IMR-90 (cell line): ENCODE measurements around the gene TMC8. TPM values are rescaled to one million over a fixed set of nuclear protein-coding genes. Genes with fewer than 3 reads are reported as not detected.

ENCODE experiments used
- ATAC-seq: fragments of 200-7000 bp; cut with Tn5 transposase; 2 replicates; pipeline ENCODE4 v1.9.1; 2020; ENCODE audit warnings: low read depth, mild to moderate bottlenecking, moderate library complexity
- BruUV-seq: library from RNA; stranded (reverse); fragments of 400-500 nt; replicated peaks from 2 replicates; lab custom pipeline; 2021; lab: Mats Ljungman, UMichigan
- CTCF ChIA-PET: fragments of 300-600 bp; formaldehyde crosslinking; extraction: SDS; loops from one replicate; lab custom pipeline; 2021; ENCODE audit warnings: antibody characterized with exemption; lab: Yijun Ruan, JAX
- POLR2A ChIA-PET: fragments of 300-600 bp; sonication (Branson Sonifier 250); formaldehyde crosslinking; loops from one replicate; lab custom pipeline; 2022; ENCODE audit warnings: antibody characterized with exemption; ENCODE audit not compliant: unreplicated experiment; lab: Charles Lee
- DNase-seq: peaks from one replicate; pipeline ENCODE4 v3.0.0; 2013
- H2AFZ ChIP-seq: replicated peaks from 2 replicates; pipeline ENCODE3; 2013; ENCODE audit warnings: low read length, mild to moderate bottlenecking; ENCODE audit not compliant: poor library complexity
- H2AK5ac ChIP-seq: 2 replicates; pipeline ENCODE4 v1.6.1; 2013; ENCODE audit warnings: low read depth, low read length, inconsistent platforms
- H2AK9ac ChIP-seq: replicated peaks from 2 replicates; pipeline ENCODE3; 2013; ENCODE audit warnings: mild to moderate bottlenecking, low read depth, low read length, moderate library complexity; ENCODE audit not compliant: poor library complexity
- H2BK120ac ChIP-seq: 2 replicates; pipeline ENCODE4 v1.6.1; 2013; ENCODE audit warnings: low read depth, low read length, inconsistent platforms
- H2BK15ac ChIP-seq: 3 replicates; pipeline ENCODE4 v1.6.1; 2013; ENCODE audit warnings: low read depth, low read length, inconsistent platforms
- H2BK20ac ChIP-seq: 2 replicates; pipeline ENCODE4 v1.6.1; 2013; ENCODE audit warnings: low read depth, mild to moderate bottlenecking, inconsistent platforms, low read length, moderate library complexity
- H2BK5ac ChIP-seq: 2 replicates; pipeline ENCODE4 v1.6.1; 2013; ENCODE audit warnings: mild to moderate bottlenecking, low read depth, low read length, inconsistent platforms; ENCODE audit not compliant: poor library complexity, severe bottlenecking
- H3K14ac ChIP-seq: replicated peaks from 2 replicates; pipeline ENCODE4 v1.6.1; 2013; ENCODE audit warnings: low read depth, low read length, inconsistent platforms
- H3K18ac ChIP-seq: 2 replicates; pipeline ENCODE4 v1.6.1; 2013; ENCODE audit warnings: low read depth, low read length, control low read depth
- H3K23ac ChIP-seq: 2 replicates; pipeline ENCODE4 v1.6.1; 2013; ENCODE audit warnings: low read depth, low read length, inconsistent platforms
- H3K27ac ChIP-seq: 2 replicates; pipeline ENCODE4 v1.5.1; 2013; ENCODE audit warnings: mild to moderate bottlenecking, control low read depth, low read length; ENCODE audit not compliant: insufficient read depth
- H3K27me3 ChIP-seq: 2 replicates; pipeline ENCODE4 v1.6.1; 2013; ENCODE audit warnings: low read length; ENCODE audit not compliant: control insufficient read depth, insufficient read depth
- H3K36me3 ChIP-seq: 2 replicates; pipeline ENCODE4 v1.6.1; 2013; ENCODE audit warnings: low read length, mixed read lengths; ENCODE audit not compliant: control insufficient read depth, insufficient read depth
- H3K4ac ChIP-seq: 2 replicates; pipeline ENCODE4 v1.6.1; 2013; ENCODE audit warnings: low read depth, low read length, inconsistent platforms
- H3K4me1 ChIP-seq: 2 replicates; pipeline ENCODE4 v1.6.1; 2013; ENCODE audit warnings: low read length, mixed read lengths; ENCODE audit not compliant: control insufficient read depth, insufficient read depth
- H3K4me2 ChIP-seq: 2 replicates; pipeline ENCODE4 v1.6.1; 2013; ENCODE audit warnings: low read depth, mild to moderate bottlenecking, control low read depth, low read length, moderate library complexity
- H3K4me3 ChIP-seq: 2 replicates; pipeline ENCODE4 v1.5.1; 2013; ENCODE audit warnings: low read depth, mild to moderate bottlenecking, control low read depth, low read length, moderate library complexity; ENCODE audit not compliant: insufficient read depth
- H3K56ac ChIP-seq: 2 replicates; pipeline ENCODE4 v1.6.1; 2013; ENCODE audit warnings: low read length, inconsistent platforms; ENCODE audit not compliant: insufficient read depth; ENCODE audit errors: extremely low read depth
- H3K79me1 ChIP-seq, 2 experiments: 2 replicates each; pipeline ENCODE4 v1.6.1; 2013; ENCODE audit warnings: low read length in 2 of 2, inconsistent platforms in 1 of 2, low read depth in 1 of 2
- H3K9ac ChIP-seq: 2 replicates; pipeline ENCODE4 v1.6.1; 2013; ENCODE audit warnings: low read depth, low read length, control low read depth
- H3K9me1 ChIP-seq: 2 replicates; pipeline ENCODE4 v1.6.1; 2013; ENCODE audit warnings: low read length, inconsistent platforms; ENCODE audit not compliant: insufficient read depth
- H3K9me3 ChIP-seq: 2 replicates; pipeline ENCODE4 v1.6.1; 2013; ENCODE audit warnings: low read length; ENCODE audit not compliant: control insufficient read depth, insufficient read depth
- H4K20me1 ChIP-seq: 2 replicates; pipeline ENCODE4 v1.6.1; 2013; ENCODE audit warnings: low read length, inconsistent platforms; ENCODE audit not compliant: insufficient read depth
- H4K5ac ChIP-seq: 2 replicates; pipeline ENCODE4 v1.6.1; 2013; ENCODE audit warnings: mild to moderate bottlenecking, low read depth, low read length, control low read depth
- H4K8ac ChIP-seq, 2 experiments: 2 replicates each; pipeline ENCODE4 v1.6.1; 2013; ENCODE audit warnings: low read depth in 2 of 2, low read length in 2 of 2, control low read depth in 1 of 2, inconsistent platforms in 1 of 2
- H4K91ac ChIP-seq: 2 replicates; pipeline ENCODE4 v1.6.1; 2013; ENCODE audit warnings: low read depth, low read length, inconsistent platforms; ENCODE audit not compliant: insufficient read depth
- BHLHE40 ChIP-seq: fragments of 150-350 bp; IDR thresholded peaks from 2 replicates; pipeline ENCODE4 v1.6.1; 2016; ENCODE audit warnings: mild to moderate bottlenecking, low read depth, low read length
- CEBPB ChIP-seq: IDR thresholded peaks from 2 replicates; pipeline ENCODE4 v1.6.1; 2012; ENCODE audit warnings: low read depth, low read length, improper control_type of control experiment
- CHD1 ChIP-seq: IDR thresholded peaks from 2 replicates; pipeline ENCODE4 v1.6.1; 2012; ENCODE audit warnings: low read depth, low read length, improper control_type of control experiment
- ELK1 ChIP-seq: fragments of 150-350 bp; IDR thresholded peaks from 2 replicates; pipeline ENCODE4 v1.6.1; 2016; ENCODE audit warnings: low read depth, mild to moderate bottlenecking, low read length, moderate library complexity, borderline replicate concordance
- FOS ChIP-seq: fragments of 150-350 bp; IDR thresholded peaks from 2 replicates; pipeline ENCODE4 v1.6.1; 2016; ENCODE audit warnings: low read depth, low read length
- MAZ ChIP-seq: IDR thresholded peaks from 2 replicates; pipeline ENCODE4 v1.6.1; 2012; ENCODE audit warnings: low read depth, mild to moderate bottlenecking, low read length, improper control_type of control experiment, moderate library complexity, borderline replicate concordance
- NFE2L2 ChIP-seq: fragments of 150-350 bp; IDR thresholded peaks from 2 replicates; pipeline ENCODE4 v1.6.1; 2016; ENCODE audit warnings: low read depth, mild to moderate bottlenecking, low read length
- POLR2A ChIP-seq: IDR thresholded peaks from 2 replicates; pipeline ENCODE4 v1.6.1; 2012; ENCODE audit warnings: mild to moderate bottlenecking, low read depth, low read length
- RAD21 ChIP-seq: IDR thresholded peaks from 2 replicates; pipeline ENCODE4 v1.6.1; 2012; ENCODE audit warnings: low read length, improper control_type of control experiment
- SMC3 ChIP-seq: fragments of 150-350 bp; IDR thresholded peaks from 2 replicates; pipeline ENCODE4 v1.6.1; 2016; ENCODE audit warnings: low read depth, mild to moderate bottlenecking, antibody characterized with exemption, low read length, moderate library complexity
- USF2 ChIP-seq: fragments of 150-350 bp; IDR thresholded peaks from 2 replicates; pipeline ENCODE4 v1.6.1; 2017; ENCODE audit warnings: mild to moderate bottlenecking, antibody characterized with exemption, low read length, low read depth
- WGBS, 2 experiments: methylation state at CpG; one replicate each; pipeline versions ENCODE4 v1.1.5 to v1.1.7; 2013; ENCODE audit warnings: missing lambda C conversion rate in 2 of 2; ENCODE audit not compliant: insufficient read length in 1 of 2; ENCODE audit errors: extremely low coverage in 2 of 2; 5-methylcytosine and 5-hydroxymethylcytosine counted together
- dilution Hi-C: fragments of 300-500 bp; cut with HindIII; formaldehyde crosslinking; loops from one replicate; pipeline ENCODE4 v1.14.3; 2018; ENCODE audit warnings: low sequenced_read_pairs; ENCODE audit not compliant: unreplicated experiment
- in situ Hi-C: fragments of 300-500 bp; cut with MboI; formaldehyde crosslinking; loops from 3 replicates; pipeline ENCODE4 v1.14.3; 2019; ENCODE audit warnings: low sequenced_read_pairs, inconsistent platforms, mixed read lengths
- intact Hi-C: fragments of 100-400 bp; cut with micrococcal nuclease; formaldehyde crosslinking; loops from 2 replicates; pipeline ENCODE4 v1.10.0; 2022
- polyA plus RNA-seq, 3 experiments: library from polyadenylated mRNA; depleted of rRNA; stranded (reverse); fragments of >200 nt; gene quantifications; 2 replicates each; pipeline ENCODE4 v1.2.3, GENCODE V29; 2012; ENCODE audit warnings: low replicate concordance in 1 of 3
- total RNA-seq: library from RNA; depleted of rRNA; stranded (reverse); fragments of >200 nt; gene quantifications from 2 replicates; pipeline ENCODE4 v1.2.3, GENCODE V29; 2012
- TF ChIP-seq, protein P1 (sequence below): conservative IDR thresholded peaks from 2 replicates; pipeline ENCODE4 v1.5.1; 2012; ENCODE audit warnings: mild to moderate bottlenecking, low read depth, low read length, improper control_type of control experiment

TMC8 gene
- total and polyA plus RNA-seq, 2 of the 4 experiments (the other 2 are of a cell fraction): not detected

- no peak for TF ChIP-seq USF2
Measured at GRCh38 chr17:78164748-78165607, 34.4 kb downstream of the TMC8 start (continued).

- Histone ChIP-seq H3K18ac (no peak overlapping the region), H3K9me1 (no peaks in the 10 kb centered on the region), H2AFZ (no peak overlapping the region), H3K4ac (no peak overlapping the region), H4K20me1 (peaks cover 6% of the 10 kb centered on the region; the same call in 1 of the 2 replicates), H4K5ac (no peak overlapping the region), H2AK5ac (no peak overlapping the region), H3K4me1 (peaks cover 2% of the 10 kb centered on the region), H3K9me3 (no peaks in the 10 kb centered on the region), H3K27me3 (no peaks in the 10 kb centered on the region), H3K14ac (no peak overlapping the region), H3K23ac (no peak overlapping the region), H3K36me3 (no peaks in the 10 kb centered on the region), H2AK9ac (no peak overlapping the region), H3K4me3 (no peak overlapping the region), H3K4me2 (no peak overlapping the region), H2BK120ac (no peak overlapping the region), H2BK15ac (no peak overlapping the region), H2BK20ac (no peak overlapping the region), H4K91ac (no peak overlapping the region), H3K27ac (no peak overlapping the region), H2BK5ac (no peak overlapping the region), H3K9ac (no peak overlapping the region), H4K8ac (no peak overlapping the region), H3K56ac (no peak overlapping the region), H3K79me1 (peaks cover 0 to 16% of the 10 kb centered on the region in 2 experiments; a peak in 2 of 4 replicates)
- no peak for DNase-seq
- no TSS peak for BruUV-seq
- in situ Hi-C loops: no loop called here
- no peak for ATAC-seq
- TF ChIP-seq FOS (no peak), POLR2A (no peak), NFE2L2 (no peak), MAZ (no peak), CHD1 (no peak), BHLHE40 (no peak), CEBPB (no peak), RAD21 (no peak), SMC3 (no peak), ELK1 (no peak)
- TF ChIP-seq, protein P1, sequence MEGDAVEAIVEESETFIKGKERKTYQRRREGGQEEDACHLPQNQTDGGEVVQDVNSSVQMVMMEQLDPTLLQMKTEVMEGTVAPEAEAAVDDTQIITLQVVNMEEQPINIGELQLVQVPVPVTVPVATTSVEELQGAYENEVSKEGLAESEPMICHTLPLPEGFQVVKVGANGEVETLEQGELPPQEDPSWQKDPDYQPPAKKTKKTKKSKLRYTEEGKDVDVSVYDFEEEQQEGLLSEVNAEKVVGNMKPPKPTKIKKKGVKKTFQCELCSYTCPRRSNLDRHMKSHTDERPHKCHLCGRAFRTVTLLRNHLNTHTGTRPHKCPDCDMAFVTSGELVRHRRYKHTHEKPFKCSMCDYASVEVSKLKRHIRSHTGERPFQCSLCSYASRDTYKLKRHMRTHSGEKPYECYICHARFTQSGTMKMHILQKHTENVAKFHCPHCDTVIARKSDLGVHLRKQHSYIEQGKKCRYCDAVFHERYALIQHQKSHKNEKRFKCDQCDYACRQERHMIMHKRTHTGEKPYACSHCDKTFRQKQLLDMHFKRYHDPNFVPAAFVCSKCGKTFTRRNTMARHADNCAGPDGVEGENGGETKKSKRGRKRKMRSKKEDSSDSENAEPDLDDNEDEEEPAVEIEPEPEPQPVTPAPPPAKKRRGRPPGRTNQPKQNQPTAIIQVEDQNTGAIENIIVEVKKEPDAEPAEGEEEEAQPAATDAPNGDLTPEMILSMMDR: no peak
- ChIA-PET POLR2A (no interaction called here), CTCF (no interaction called here)
- intact Hi-C loops: no loop called here
- dilution Hi-C loops: no loop called here
- 0% methylated on average over 1 of the region's 6 CpGs; no CpG with 5 or more reads in 1 of the 2 experiments for WGBS, 2 experiments
Measured at GRCh38 chr17:78166416-78166815, 35.8 kb downstream of the TMC8 start.
